C4-2B (cell line): Measurements from ENCODE around the gene SLC4A4.

Experiments
- ZFX ChIP-seq: fragments of 450-650 bp; IDR thresholded peaks from 2 replicates; pipeline ENCODE4 v1.6.1; 2017
- TF ChIP-seq, protein P1 (sequence below): fragments of 450-650 bp; conservative IDR thresholded peaks from 2 replicates; pipeline ENCODE4 v1.5.1; 2017; ENCODE audit warnings: mild to moderate bottlenecking

GRCh38 chr4:71469541-71469940, 130.7 kb downstream of the SLC4A4 start:
- TF ChIP-seq, protein P1, sequence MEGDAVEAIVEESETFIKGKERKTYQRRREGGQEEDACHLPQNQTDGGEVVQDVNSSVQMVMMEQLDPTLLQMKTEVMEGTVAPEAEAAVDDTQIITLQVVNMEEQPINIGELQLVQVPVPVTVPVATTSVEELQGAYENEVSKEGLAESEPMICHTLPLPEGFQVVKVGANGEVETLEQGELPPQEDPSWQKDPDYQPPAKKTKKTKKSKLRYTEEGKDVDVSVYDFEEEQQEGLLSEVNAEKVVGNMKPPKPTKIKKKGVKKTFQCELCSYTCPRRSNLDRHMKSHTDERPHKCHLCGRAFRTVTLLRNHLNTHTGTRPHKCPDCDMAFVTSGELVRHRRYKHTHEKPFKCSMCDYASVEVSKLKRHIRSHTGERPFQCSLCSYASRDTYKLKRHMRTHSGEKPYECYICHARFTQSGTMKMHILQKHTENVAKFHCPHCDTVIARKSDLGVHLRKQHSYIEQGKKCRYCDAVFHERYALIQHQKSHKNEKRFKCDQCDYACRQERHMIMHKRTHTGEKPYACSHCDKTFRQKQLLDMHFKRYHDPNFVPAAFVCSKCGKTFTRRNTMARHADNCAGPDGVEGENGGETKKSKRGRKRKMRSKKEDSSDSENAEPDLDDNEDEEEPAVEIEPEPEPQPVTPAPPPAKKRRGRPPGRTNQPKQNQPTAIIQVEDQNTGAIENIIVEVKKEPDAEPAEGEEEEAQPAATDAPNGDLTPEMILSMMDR: no peak
- no peak for TF ChIP-seq ZFX
